ENCODE data around the gene TNFSF9.
"Not testable (repeated sequence)": the region's sequence is repeated elsewhere in the genome, so short reads cannot be mapped to it uniquely, and the experiment has no call there.

Gene TNFSF9

DNA sequence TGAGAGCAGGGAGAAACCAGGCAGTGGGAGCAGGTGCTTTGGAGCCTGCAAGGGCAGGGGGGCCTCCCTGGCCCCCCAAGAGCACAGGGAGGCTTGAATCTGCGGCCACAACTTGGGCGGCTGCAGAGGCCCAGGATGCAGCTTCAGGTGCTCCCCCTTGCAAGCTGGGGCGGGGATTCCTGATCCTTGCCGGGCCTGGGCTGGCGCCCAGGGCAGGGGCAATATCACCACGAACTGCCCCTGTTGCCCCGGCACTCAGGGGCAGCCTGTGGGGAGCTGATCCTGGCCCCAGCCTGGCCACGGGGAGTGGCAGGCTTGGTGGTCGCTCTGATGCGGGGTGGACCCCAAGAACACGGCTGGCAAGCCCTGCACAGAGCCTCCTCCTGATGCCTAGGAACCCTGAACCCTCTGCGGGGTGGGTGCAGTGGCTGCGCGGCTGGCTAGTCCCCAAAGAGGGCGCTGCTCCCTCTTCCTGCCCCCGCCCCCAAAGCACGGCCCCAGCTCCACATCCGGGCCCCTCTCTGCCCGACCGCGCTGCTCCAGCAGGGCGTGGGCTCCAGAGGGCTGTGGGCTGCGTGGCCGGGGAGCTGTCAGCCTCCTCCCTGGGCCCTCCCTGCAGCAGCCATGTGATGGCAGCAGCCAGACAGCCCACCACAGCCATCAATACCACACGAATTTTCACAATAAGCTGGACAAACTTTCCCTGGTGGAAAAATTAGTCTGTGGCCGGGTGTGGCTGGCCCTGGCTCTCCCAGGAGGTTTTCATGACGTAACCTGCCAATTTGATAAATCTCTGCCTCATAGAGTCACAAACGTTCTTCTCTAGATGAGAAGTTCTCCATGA lies 21.0 kb downstream of the TNFSF9 start:
- TF ChIP-seq CTCF (IDR thresholded peaks at IDR 0.05; ENCODE audit: low read depth, low read length): no peak
- no peak for DNase-seq (ENCODE audit: extremely low read depth, low read depth)

- no peak for DNase-seq (ENCODE audit: extremely low read depth, low read depth)
- TF ChIP-seq CTCF (IDR thresholded peaks at IDR 0.05; ENCODE audit: low read depth, low read length): no peak
These were observed 25.2 kb downstream of the TNFSF9 start for GRCh38 chr19:6556043-6556449.

DNA sequence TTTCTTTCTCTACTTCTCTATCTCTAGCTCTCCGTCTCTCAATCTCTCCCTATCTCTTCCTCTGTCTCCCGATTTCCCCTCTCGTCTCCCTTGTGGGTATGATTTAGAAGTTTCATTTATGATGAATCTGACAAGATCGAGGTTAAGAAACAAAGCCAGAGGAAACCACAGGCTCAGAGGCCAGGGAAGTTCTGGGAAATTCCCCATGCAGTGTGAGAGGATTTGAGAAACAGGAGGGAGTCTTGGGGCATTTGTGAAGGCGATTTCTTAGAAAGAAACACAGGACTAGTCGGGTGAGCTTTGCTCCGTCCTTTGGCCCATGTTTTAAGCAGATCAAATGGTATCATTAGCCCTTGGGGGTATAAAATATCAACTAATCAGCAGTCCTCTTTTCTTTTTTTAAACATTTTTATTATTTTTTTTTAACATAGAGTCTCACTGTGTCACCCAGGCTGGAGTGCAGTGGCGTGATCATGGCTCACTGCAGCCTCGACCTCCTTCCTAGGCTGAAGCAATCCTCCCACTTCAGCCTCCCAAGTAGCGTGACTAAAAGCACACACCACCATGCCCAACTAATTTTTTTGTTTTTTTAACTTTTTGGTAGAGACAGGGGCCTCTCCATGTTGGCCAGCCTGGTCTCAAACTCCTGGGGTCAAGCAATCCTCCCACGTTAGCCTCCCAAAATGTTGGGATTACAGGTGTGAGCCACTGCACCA lies 25.8 kb downstream of the TNFSF9 start:
- no peak for TF ChIP-seq CTCF (IDR thresholded peaks at IDR 0.05; ENCODE audit: low read depth, low read length)
- DNase-seq (ENCODE audit: extremely low read depth, low read depth): no peak

- DNase-seq (ENCODE audit: extremely low read depth, low read depth): not testable (repeated sequence)
These were observed 31.6 kb downstream of the TNFSF9 start for GRCh38 chr19:6562437-6562836.

DNA sequence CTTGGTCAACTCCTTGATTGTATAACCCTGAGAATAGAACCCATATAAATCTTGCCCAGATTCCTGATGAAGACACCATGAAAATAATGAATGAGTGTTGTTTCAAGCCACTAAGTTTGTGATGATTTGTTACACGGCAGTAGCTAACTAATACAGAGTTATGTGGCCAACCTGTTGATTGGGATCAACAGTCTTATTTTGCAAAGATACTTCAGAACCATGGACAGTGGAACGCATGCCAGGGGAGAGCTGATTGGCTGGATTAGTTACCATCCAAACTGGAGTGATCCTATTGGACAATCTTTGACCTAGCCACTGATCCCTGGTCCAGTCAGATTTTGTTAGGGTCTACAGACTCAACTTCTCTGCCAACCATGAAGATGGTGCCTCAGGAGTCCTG lies 33.6 kb downstream of the TNFSF9 start:
- no peak for DNase-seq (ENCODE audit: extremely low read depth, low read depth)

DNA sequence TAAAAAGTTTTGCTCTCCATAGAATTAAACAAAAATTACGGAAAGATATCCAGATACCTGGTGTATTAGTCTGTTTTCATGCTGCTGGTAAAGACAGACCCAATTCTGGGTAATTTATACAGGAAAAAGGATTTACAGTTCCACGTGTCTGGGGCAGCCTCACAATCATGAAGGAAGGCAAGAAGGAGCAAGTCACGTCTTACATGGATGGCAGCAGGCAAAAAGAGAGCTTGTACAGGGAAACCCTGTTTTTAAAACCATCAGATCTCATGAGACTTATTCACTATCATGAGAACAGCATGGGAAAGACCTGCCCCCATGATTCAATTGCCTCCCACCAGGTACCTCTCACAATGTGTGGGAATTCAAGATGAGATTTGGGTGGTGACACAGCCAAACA lies 35.9 kb downstream of the TNFSF9 start:
- DNase-seq (ENCODE audit: extremely low read depth, low read depth): not testable (repeated sequence)

More for the DNA sequence above, 33.6 kb downstream of the TNFSF9 start:
- TF ChIP-seq CTCF (IDR thresholded peaks at IDR 0.05; ENCODE audit: low read depth, low read length): no peak

DNA sequence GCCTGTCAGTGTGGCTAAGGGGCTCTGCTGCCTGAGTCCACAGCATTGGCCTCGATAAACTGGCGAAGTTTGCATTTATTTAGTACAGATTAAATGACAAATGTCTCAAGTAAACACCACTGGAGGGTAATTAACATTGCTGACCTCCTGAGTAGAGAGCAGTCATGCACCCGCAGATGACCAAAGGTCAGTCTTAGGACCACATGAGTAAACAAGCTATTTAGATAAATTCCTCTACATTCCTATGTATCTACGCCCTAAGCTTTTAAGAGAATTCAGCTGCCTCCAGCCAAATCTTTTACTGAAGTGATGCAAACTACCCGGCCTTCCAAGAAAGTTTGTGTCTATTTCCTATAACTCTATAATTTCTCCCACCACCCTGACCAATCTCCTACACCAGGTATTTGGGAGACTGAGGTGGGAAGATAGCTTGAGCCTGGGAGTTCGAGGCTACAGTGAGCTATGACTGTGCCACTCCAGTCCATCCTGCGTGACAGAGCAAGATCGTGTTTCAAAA lies 37.2 kb downstream of the TNFSF9 start:
- no peak for DNase-seq (ENCODE audit: extremely low read depth, low read depth)
- no peak for TF ChIP-seq CTCF (IDR thresholded peaks at IDR 0.05; ENCODE audit: low read depth, low read length)

DNA sequence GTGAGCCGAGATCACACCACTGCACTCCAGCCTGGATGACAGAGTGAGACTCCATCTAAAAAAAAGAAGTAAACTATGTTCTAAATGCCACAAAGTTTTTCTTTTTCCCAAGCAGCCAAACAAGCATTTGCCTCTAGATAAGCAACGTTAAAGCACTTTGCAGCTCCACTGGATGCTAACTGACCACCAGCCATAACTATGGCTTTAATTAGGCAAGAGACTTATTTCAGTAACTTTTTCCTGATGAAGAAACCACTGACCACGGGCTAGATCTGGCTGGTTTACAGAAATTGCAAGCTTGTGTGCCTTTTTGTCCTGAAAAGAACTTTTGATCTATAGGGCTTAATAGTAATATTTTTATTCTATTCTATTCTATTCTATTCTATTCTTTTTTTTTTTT lies 38.0 kb downstream of the TNFSF9 start:
- no peak for DNase-seq (ENCODE audit: extremely low read depth, low read depth)
- no peak for TF ChIP-seq CTCF (IDR thresholded peaks at IDR 0.05; ENCODE audit: low read depth, low read length)

All from AG09319 (cell line).